CD4-positive, alpha-beta T cell (primary cell): ENCODE results near the gene ALG12. TPM values are rescaled to one million over a fixed set of nuclear protein-coding genes. Genes with fewer than 3 reads are reported as not detected.

Experiments
- ATAC-seq: fragments of 200-7000 bp; cut with Tn5 transposase; one replicate; pipeline ENCODE4 v1.10.0; 2022; ENCODE audit warnings: mild to moderate bottlenecking; ENCODE audit not compliant: poor library complexity
- CTCF ChIA-PET: fragments of 350-600 bp; sonication (Branson Sonifier 250); formaldehyde crosslinking; loops from one replicate; lab custom pipeline; 2021; ENCODE audit warnings: antibody characterized with exemption, inconsistent platforms; lab: Charles Lee
- POLR2A ChIA-PET: fragments of 350-600 bp; sonication (Branson Sonifier 250); formaldehyde crosslinking; loops from one replicate; lab custom pipeline; 2021; ENCODE audit warnings: antibody characterized with exemption, inconsistent platforms; lab: Charles Lee
- DNase-seq, 14 experiments: peaks; one replicate each; pipeline ENCODE4 v3.0.0-alpha.2; 2013 to 2020; ENCODE audit warnings: mixed read lengths in 2 of 14
- H3K27ac ChIP-seq, 2 donors: one replicate each; pipeline versions ENCODE4 v1.5.1 to v1.7.0; 2013; ENCODE audit warnings: low read length in 2 of 2, low read depth in 1 of 2, mild to moderate bottlenecking in 1 of 2
- H3K27me3 ChIP-seq, 2 experiments: 1 replicate in 1 of 2; 2 replicates in 1 of 2; pipeline versions ENCODE4 v1.6.1 to v1.7.0; 2013; ENCODE audit warnings: low read length in 2 of 2, control low read depth in 1 of 2, mild to moderate bottlenecking in 1 of 2, moderate library complexity in 1 of 2; ENCODE audit not compliant: insufficient read depth in 2 of 2, control insufficient read depth in 1 of 2
- H3K36me3 ChIP-seq: one replicate; pipeline ENCODE4 v1.6.1; 2013; ENCODE audit warnings: low read length, control low read depth; ENCODE audit not compliant: insufficient read depth
- H3K4me1 ChIP-seq: one replicate; pipeline ENCODE4 v1.6.1; 2013; ENCODE audit warnings: low read length, control low read depth; ENCODE audit not compliant: insufficient read depth
- H3K4me3 ChIP-seq: one replicate; pipeline ENCODE4 v1.5.1; 2013; ENCODE audit warnings: mild to moderate bottlenecking, low read length, moderate library complexity
- H3K9me3 ChIP-seq, 2 experiments: 1 replicate in 1 of 2; 2 replicates in 1 of 2; pipeline versions ENCODE4 v1.6.1 to v1.7.0; 2013; ENCODE audit warnings: low read length in 2 of 2, mild to moderate bottlenecking in 2 of 2, control low read depth in 1 of 2, moderate library complexity in 1 of 2; ENCODE audit not compliant: control insufficient read depth in 1 of 2, insufficient read depth in 1 of 2
- H3K27ac Mint-ChIP-seq: one replicate; pipeline ENCODE4 v1.8.0; 2020; ENCODE audit warnings: mixed read lengths
- H3K27me3 Mint-ChIP-seq: one replicate; pipeline ENCODE4 v1.8.0; 2021; ENCODE audit warnings: mixed read lengths
- H3K36me3 Mint-ChIP-seq: one replicate; pipeline ENCODE4 v1.8.0; 2021; ENCODE audit warnings: low read depth, mixed read lengths
- H3K4me1 Mint-ChIP-seq: one replicate; pipeline ENCODE4 v1.8.0; 2021; ENCODE audit warnings: low read depth, mixed read lengths
- H3K4me3 Mint-ChIP-seq: one replicate; pipeline ENCODE4 v1.8.0; 2020; ENCODE audit warnings: mild to moderate bottlenecking, mixed read lengths
- H3K9me3 Mint-ChIP-seq: one replicate; pipeline ENCODE4 v1.8.0; 2020; ENCODE audit warnings: mixed read lengths
- intact Hi-C, 2 experiments: fragments of 100-400 bp; cut with DNase I in 1 of 2; cut with micrococcal nuclease in 1 of 2; formaldehyde crosslinking; loops; one replicate each; pipeline versions ENCODE4 v1.15.1 to v1.9.0; 2023 to 2025; cut with DNase I, micrococcal nuclease
- total RNA-seq, 174 experiments: library from RNA in 2 of 174; stranded (reverse) in 2 of 174; gene quantifications; one replicate each; pipeline ENCODE4 v1.2.3 and lab custom pipeline; 2021 to 2026
- TF ChIP-seq, protein P1 (sequence below): fragments of 200-600 bp; IDR thresholded peaks from one replicate; pipeline ENCODE4 v1.8.0; 2022; ENCODE audit warnings: antibody characterized with exemption, mild to moderate bottlenecking

Gene ALG12
- total RNA-seq, 2 experiments from 2014 or later = 13.5 to 14.6 TPM

DNA sequence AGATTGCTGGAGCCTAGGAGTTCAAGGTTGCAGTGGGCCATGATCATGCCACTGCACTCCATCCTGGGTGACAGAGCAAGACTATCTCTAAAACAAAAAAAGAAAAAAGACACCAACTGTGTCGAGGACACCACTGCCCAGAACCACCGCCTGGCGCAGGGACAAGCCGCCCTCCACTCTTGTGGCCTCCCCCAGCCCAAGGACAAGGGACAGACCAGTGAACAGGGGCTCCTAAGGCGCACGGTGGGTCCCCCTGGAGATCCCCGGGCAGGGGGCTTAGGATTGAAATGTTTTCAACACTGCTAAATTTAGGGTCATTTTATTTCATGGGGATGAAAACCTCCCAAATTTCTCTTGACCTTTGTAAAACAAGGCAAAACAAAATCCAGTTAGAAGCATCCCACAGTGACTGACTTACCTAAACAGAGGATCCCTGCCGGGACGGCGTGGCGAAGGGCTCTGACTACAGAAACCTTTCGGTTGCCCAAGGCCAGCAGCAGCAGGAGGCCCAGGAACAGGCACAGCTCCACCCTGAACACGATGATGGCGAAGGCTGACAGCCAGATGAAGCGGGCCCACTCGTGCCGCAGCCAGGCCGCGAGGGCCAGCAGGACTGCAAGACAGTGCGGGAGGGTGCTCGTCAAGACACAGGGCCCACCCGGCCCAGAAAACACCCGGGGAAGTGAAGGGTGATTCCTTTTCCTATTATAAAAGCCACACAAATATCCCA lies 8.6 kb downstream of the ALG12 start:
- H3K4me1 ChIP-seq = peaks cover 2% of the 10 kb centered on the region
- DNase-seq (no peak), ATAC-seq (no peak)
- no peaks in the 10 kb centered on the region for H3K4me1 Mint-ChIP-seq
- no peaks in the 10 kb centered on the region for H3K9me3 Mint-ChIP-seq
- H3K36me3 ChIP-seq = peaks cover 73% of the 10 kb centered on the region
- H3K27me3 ChIP-seq = no peaks in the 10 kb centered on the region
- no peak overlapping the region for H3K4me3 Mint-ChIP-seq
- no peak overlapping the region for H3K27ac Mint-ChIP-seq
- no peaks in the 10 kb centered on the region for H3K27me3 Mint-ChIP-seq
- no peak overlapping the region for H3K4me3 ChIP-seq
- H3K27ac ChIP-seq = no peak overlapping the region
- POLR2A ChIA-PET = no interaction called here
- H3K9me3 ChIP-seq = no peaks in the 10 kb centered on the region
- peaks cover 56% of the 10 kb centered on the region for H3K36me3 Mint-ChIP-seq
- intact Hi-C loops = no loop called here
- CTCF ChIA-PET = no interaction called here
- TF ChIP-seq, protein P1, sequence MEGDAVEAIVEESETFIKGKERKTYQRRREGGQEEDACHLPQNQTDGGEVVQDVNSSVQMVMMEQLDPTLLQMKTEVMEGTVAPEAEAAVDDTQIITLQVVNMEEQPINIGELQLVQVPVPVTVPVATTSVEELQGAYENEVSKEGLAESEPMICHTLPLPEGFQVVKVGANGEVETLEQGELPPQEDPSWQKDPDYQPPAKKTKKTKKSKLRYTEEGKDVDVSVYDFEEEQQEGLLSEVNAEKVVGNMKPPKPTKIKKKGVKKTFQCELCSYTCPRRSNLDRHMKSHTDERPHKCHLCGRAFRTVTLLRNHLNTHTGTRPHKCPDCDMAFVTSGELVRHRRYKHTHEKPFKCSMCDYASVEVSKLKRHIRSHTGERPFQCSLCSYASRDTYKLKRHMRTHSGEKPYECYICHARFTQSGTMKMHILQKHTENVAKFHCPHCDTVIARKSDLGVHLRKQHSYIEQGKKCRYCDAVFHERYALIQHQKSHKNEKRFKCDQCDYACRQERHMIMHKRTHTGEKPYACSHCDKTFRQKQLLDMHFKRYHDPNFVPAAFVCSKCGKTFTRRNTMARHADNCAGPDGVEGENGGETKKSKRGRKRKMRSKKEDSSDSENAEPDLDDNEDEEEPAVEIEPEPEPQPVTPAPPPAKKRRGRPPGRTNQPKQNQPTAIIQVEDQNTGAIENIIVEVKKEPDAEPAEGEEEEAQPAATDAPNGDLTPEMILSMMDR = no peak

DNA sequence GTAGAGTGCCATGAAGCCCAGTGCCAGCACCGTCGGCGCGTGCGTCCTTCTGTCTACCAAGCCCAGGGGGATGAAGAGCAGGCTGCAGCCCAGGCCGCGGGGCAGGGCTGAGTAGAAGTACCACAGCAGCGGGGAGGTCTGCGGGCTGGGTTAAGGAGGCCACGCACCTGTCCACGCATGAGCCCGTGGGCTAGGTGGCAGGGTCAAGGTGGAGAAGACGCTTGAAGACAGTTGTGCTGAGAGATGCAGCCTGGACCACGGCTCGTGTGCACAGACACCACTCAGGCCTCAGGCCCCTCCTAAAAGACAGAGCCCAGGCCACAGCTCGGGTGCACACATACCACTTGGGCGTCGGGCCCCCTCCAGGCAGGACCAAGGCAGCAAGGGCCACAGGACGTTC lies 10.4 kb downstream of the ALG12 start:
- intact Hi-C loops = no loop called here
- no peak overlapping the region for H3K27ac ChIP-seq
- no peaks in the 10 kb centered on the region for H3K9me3 ChIP-seq
- H3K36me3 Mint-ChIP-seq = peaks cover 64% of the 10 kb centered on the region
- CTCF ChIA-PET = interaction anchor here (0.7 kb wide), 1 partner anchor 104 kb away, joined by 3 read pairs; no protein-coding TSS in a partner anchor
- TF ChIP-seq, protein P1 = no peak
- no peak for DNase-seq
- POLR2A ChIA-PET = no interaction called here
- H3K4me1 Mint-ChIP-seq = no peaks in the 10 kb centered on the region
- peaks cover 80% of the 10 kb centered on the region for H3K36me3 ChIP-seq
- H3K27ac Mint-ChIP-seq = peak overlapping the region; percentile 69
- no peak overlapping the region for H3K4me3 ChIP-seq
- peaks cover 2% of the 10 kb centered on the region for H3K4me1 ChIP-seq
- H3K4me3 Mint-ChIP-seq = no peak overlapping the region
- no peaks in the 10 kb centered on the region for H3K27me3 Mint-ChIP-seq
- no peaks in the 10 kb centered on the region for H3K27me3 ChIP-seq
- no peaks in the 10 kb centered on the region for H3K9me3 Mint-ChIP-seq
- no peak for ATAC-seq

DNA sequence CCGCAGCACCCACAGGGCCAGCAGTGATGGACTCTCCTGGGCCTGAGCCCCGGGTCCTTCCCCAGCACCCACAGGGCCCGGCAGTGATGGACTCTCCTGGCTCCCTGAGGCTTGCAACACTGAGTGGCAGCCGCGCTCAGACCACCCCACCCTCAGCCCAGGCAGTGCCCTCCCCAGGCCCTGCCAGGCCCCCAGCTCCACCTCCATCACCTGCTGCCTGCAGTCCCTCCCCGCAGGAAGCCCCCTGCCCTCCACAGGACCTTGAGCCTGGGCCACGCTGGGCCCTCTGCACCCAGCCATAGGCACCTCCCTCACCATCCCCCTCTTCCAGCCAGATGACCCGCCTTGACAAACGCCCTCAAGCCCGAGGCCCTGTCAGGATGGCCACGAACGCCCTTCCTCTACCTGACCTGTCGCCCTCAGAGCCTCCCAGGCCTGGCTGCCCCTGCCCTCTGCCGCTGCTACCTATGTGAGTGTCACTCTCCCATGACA lies 11.4 kb downstream of the ALG12 start:
- CTCF ChIA-PET = no interaction called here
- H3K4me3 ChIP-seq = no peak overlapping the region
- H3K36me3 Mint-ChIP-seq = peaks cover 59% of the 10 kb centered on the region

More for the DNA sequence above, 11.4 kb downstream of the ALG12 start:
- Histone ChIP-seq H3K4me1 (peaks cover 2% of the 10 kb centered on the region), H3K27ac (peak overlapping the region in 1 of 2 donors; percentile 0), H3K36me3 (peaks cover 79% of the 10 kb centered on the region), H3K9me3 (no peaks in the 10 kb centered on the region), H3K27me3 (no peaks in the 10 kb centered on the region)
- H3K4me1 Mint-ChIP-seq = no peaks in the 10 kb centered on the region
- no peak overlapping the region for H3K4me3 Mint-ChIP-seq
- H3K9me3 Mint-ChIP-seq = no peaks in the 10 kb centered on the region
- TF ChIP-seq, protein P1 = no peak
- intact Hi-C loops = no loop called here
- H3K27ac Mint-ChIP-seq = peak overlapping the region; percentile 69
- H3K27me3 Mint-ChIP-seq = no peaks in the 10 kb centered on the region
- ATAC-seq = no peak
- peak in 1 of 14 experiments; percentile 13 for DNase-seq
- POLR2A ChIA-PET = no interaction called here
